Effector memory CD8-positive, alpha-beta T cell (primary cell): ENCODE results near the gene UBAC2.
"Not testable (repeated sequence)": the region's sequence is repeated elsewhere in the genome, so short reads cannot be mapped to it uniquely, and the experiment has no call there.

Experiments
- ATAC-seq: fragments of 150-1000 bp; cut with Tn5 transposase; replicated peaks from 2 replicates; pipeline ENCODE4 v1.10.0; 2021; ENCODE audit warnings: mild to moderate bottlenecking, moderate library complexity
- DNase-seq, 3 experiments: peaks; one replicate each; pipeline ENCODE4 v3.0.0; 2021
- H3K27ac Mint-ChIP-seq, 2 donors: one replicate each; pipeline ENCODE4 v1.8.0; 2022; ENCODE audit warnings: mild to moderate bottlenecking in 2 of 2, mixed read lengths in 2 of 2, moderate library complexity in 2 of 2
- H3K27me3 Mint-ChIP-seq, 2 donors: one replicate each; pipeline ENCODE4 v1.8.0; 2022; ENCODE audit warnings: mixed read lengths in 2 of 2
- H3K36me3 Mint-ChIP-seq: one replicate; pipeline ENCODE4 v1.8.0; 2022; ENCODE audit warnings: mild to moderate bottlenecking, moderate library complexity, mixed read lengths; ENCODE audit not compliant: insufficient read depth
- H3K4me1 Mint-ChIP-seq, 2 donors: one replicate each; pipeline ENCODE4 v1.8.0; 2022; ENCODE audit warnings: low read depth in 2 of 2, mixed read lengths in 2 of 2
- H3K4me3 Mint-ChIP-seq, 2 donors: one replicate each; pipeline ENCODE4 v1.8.0; 2022; ENCODE audit warnings: mild to moderate bottlenecking in 2 of 2, mixed read lengths in 2 of 2, moderate library complexity in 2 of 2
- H3K9me3 Mint-ChIP-seq, 2 donors: one replicate each; pipeline ENCODE4 v1.8.0; 2022; ENCODE audit warnings: mixed read lengths in 2 of 2

UBAC2 gene

DNA sequence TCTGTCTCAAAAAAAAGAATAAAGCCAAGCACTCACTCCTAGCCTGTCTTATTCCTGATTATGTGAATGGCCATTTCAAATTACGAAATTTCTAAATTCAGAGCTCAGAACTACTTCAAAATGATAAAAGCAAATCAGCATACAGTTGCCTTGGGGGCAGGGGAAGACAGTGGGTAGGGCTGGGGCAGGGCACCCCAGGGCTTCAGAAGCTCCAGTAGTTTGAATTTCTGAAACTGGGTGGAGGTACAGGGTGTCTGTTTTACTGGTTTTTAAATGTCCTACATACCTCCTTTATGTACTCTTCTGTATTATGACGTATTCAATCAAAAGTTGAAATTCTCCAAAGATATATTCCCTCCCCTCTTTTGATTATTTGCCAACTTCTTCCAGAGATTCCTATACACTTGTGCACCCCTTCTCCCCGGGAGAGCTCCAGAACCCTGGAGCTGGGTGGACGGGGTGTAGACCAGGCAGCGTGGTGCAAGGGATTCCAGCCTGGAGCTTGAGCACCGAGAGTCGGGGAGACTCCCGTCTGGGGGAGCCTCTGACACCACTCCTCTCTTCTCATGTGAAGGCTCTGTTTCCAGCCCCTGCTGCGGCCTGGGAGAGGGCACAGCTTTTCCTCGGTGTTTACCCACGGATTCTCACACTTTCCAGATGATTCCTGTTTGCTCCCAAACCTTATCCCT, 191.3 kb downstream of the UBAC2 start:
- DNase-seq (no peak), ATAC-seq (no peak)
- H3K36me3 Mint-ChIP-seq = peaks cover 7% of the 10 kb centered on the region
- H3K9me3 Mint-ChIP-seq = no peaks in the 10 kb centered on the region
- H3K27ac Mint-ChIP-seq = peak overlapping the region; percentile 46 to 72
- H3K27me3 Mint-ChIP-seq = no peaks in the 10 kb centered on the region
- H3K4me1 Mint-ChIP-seq = peaks cover 15 to 19% of the 10 kb centered on the region in 2 donors
- H3K4me3 Mint-ChIP-seq = no peak overlapping the region

GRCh38 chr13:99392470-99393135, 191.9 kb downstream of the UBAC2 start:
- no peak overlapping the region for H3K4me3 Mint-ChIP-seq
- DNase-seq (no peak), ATAC-seq (no peak)
- H3K27me3 Mint-ChIP-seq = no peaks in the 10 kb centered on the region
- peaks cover 10 to 13% of the 10 kb centered on the region in 2 donors for H3K4me1 Mint-ChIP-seq
- H3K9me3 Mint-ChIP-seq = no peaks in the 10 kb centered on the region
- peaks cover 4% of the 10 kb centered on the region for H3K36me3 Mint-ChIP-seq
- H3K27ac Mint-ChIP-seq = peak overlapping the region; percentile 46 to 72

GRCh38 chr13:99393391-99393790, 192.7 kb downstream of the UBAC2 start:
- not testable (repeated sequence) for ATAC-seq, H3K9me3 Mint-ChIP-seq, H3K27ac Mint-ChIP-seq, H3K4me3 Mint-ChIP-seq, H3K4me1 Mint-ChIP-seq, DNase-seq, H3K27me3 Mint-ChIP-seq, H3K36me3 Mint-ChIP-seq

- ATAC-seq (no peak), DNase-seq (no peak)
- peaks cover 0 to 4% of the 10 kb centered on the region in 2 donors for H3K27me3 Mint-ChIP-seq
- H3K4me1 Mint-ChIP-seq = peaks cover 4 to 5% of the 10 kb centered on the region in 2 donors
- H3K9me3 Mint-ChIP-seq = no peaks in the 10 kb centered on the region
- no peak overlapping the region for H3K4me3 Mint-ChIP-seq
- peak overlapping the region in 1 of 2 donors; percentile 64 for H3K27ac Mint-ChIP-seq
- peaks cover 4% of the 10 kb centered on the region for H3K36me3 Mint-ChIP-seq
These were observed 193.4 kb downstream of the UBAC2 start for GRCh38 chr13:99393791-99394735.

DNA sequence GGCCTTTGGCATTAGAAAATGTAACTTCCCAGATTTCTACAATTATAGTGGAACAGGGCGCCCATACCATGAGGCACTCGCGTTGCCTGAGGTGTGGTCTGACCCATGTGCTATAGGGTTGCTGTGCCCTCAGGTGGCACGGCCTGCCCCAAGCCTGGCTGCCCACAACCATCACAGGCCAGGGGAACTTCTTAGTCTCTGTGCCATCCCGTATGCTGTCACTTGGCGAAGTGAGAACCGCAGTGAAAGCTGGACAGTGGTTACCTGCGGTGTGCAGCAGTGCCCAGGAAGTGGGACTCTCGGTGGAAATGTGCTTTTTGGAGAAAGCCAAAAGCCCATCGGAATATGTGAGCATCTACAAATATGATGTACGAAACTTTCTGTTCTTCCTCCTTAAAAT, 194.8 kb downstream of the UBAC2 start:
- H3K4me1 Mint-ChIP-seq = peaks cover 4 to 5% of the 10 kb centered on the region in 2 donors
- H3K4me3 Mint-ChIP-seq = no peak overlapping the region
- no peak for DNase-seq
- no peak for ATAC-seq
- H3K9me3 Mint-ChIP-seq = no peaks in the 10 kb centered on the region
- H3K27ac Mint-ChIP-seq = peak overlapping the region in 1 of 2 donors; percentile 64
- H3K36me3 Mint-ChIP-seq = peaks cover 4% of the 10 kb centered on the region
- peaks cover 0 to 12% of the 10 kb centered on the region in 2 donors for H3K27me3 Mint-ChIP-seq

GRCh38 chr13:99396446-99396845, 195.8 kb downstream of the UBAC2 start:
- peaks cover 4% of the 10 kb centered on the region for H3K36me3 Mint-ChIP-seq
- peak overlapping the region in 1 of 2 donors; percentile 35 for H3K27ac Mint-ChIP-seq
- DNase-seq = no peak
- H3K27me3 Mint-ChIP-seq = peaks cover 0 to 12% of the 10 kb centered on the region in 2 donors
- H3K4me1 Mint-ChIP-seq = peaks cover 4 to 5% of the 10 kb centered on the region in 2 donors
- no peaks in the 10 kb centered on the region for H3K9me3 Mint-ChIP-seq
- H3K4me3 Mint-ChIP-seq = no peak overlapping the region
- no peak for ATAC-seq

GRCh38 chr13:99398071-99398470, 197.4 kb downstream of the UBAC2 start:
- ATAC-seq (no peak), DNase-seq (no peak)
- Mint-ChIP-seq H3K9me3 (peaks cover 0 to 2% of the 10 kb centered on the region in 2 donors), H3K36me3 (peaks cover 4% of the 10 kb centered on the region), H3K4me3 (no peak overlapping the region), H3K27me3 (peaks cover 0 to 12% of the 10 kb centered on the region in 2 donors), H3K27ac (no peak overlapping the region), H3K4me1 (peaks cover 4 to 5% of the 10 kb centered on the region in 2 donors)

- DNase-seq (no peak), ATAC-seq (no peak)
- Mint-ChIP-seq H3K27me3 (peaks cover 0 to 12% of the 10 kb centered on the region in 2 donors), H3K27ac (peak overlapping the region; percentile 13 to 82), H3K36me3 (peaks cover 10% of the 10 kb centered on the region), H3K4me3 (no peak overlapping the region), H3K9me3 (peaks cover 0 to 2% of the 10 kb centered on the region in 2 donors), H3K4me1 (peaks cover 12% of the 10 kb centered on the region in 2 donors)
These were observed 198.4 kb downstream of the UBAC2 start for GRCh38 chr13:99398916-99399622.

DNA sequence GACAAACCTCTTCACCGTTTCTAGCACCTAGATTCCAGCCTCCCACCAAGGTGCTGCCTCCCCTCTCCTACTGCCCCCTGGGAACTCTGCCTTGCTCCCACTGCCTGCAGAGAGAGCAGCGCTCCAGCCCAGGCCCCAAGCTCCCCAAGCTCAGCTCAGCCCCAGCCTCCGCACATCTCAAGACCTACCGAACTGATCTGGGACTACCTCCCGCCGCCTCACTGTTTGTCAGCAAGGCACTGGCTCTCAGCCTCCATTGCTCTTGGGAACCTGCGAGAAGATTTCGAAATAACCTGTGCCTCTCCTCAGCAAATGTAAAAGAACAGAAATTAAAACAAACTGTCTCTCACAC, 198.9 kb downstream of the UBAC2 start:
- peaks cover 0 to 12% of the 10 kb centered on the region in 2 donors for H3K27me3 Mint-ChIP-seq
- H3K27ac Mint-ChIP-seq = peak overlapping the region; percentile 64 to 82
- H3K4me1 Mint-ChIP-seq = peaks cover 15% of the 10 kb centered on the region in 2 donors
- no peak overlapping the region for H3K4me3 Mint-ChIP-seq
- peaks cover 10% of the 10 kb centered on the region for H3K36me3 Mint-ChIP-seq
- ATAC-seq (no peak), DNase-seq (no peak)
- H3K9me3 Mint-ChIP-seq = peaks cover 0 to 2% of the 10 kb centered on the region in 2 donors

DNA sequence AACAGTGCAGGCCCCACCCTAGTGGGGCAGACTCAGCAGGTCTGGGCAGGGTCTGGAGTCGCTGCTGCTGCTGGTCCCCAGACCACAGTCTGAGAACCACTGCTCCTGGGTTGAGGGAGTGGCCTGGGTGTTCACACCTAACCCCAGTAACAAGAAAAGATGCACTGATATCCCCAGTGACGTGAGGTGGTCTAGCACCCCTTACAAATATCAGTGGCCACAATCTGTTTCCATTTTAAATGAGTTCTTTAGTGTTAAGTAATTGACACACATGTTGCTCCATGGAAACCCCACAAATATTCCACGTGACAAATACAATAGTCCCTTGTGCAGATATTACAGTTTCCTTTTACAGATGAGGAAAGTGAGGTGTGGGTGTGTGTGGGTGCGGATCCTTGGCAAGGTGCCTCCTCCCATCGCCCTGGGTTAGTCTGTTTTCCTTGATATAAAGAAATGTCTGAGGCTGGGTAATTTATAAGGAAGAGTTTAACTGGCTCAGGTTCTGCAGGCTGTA, 202.9 kb downstream of the UBAC2 start:
- DNase-seq (peak; percentile 40 to 46 (median 42)), ATAC-seq (peak; percentile 95)
- H3K4me3 Mint-ChIP-seq = peak overlapping the region in 1 of 2 donors; percentile 52
- peaks cover 0 to 12% of the 10 kb centered on the region in 2 donors for H3K27me3 Mint-ChIP-seq
- peaks cover 7% of the 10 kb centered on the region for H3K36me3 Mint-ChIP-seq
- peaks cover 10 to 15% of the 10 kb centered on the region in 2 donors for H3K4me1 Mint-ChIP-seq
- peaks cover 0 to 2% of the 10 kb centered on the region in 2 donors for H3K9me3 Mint-ChIP-seq
- peak overlapping the region; percentile 78 to 89 for H3K27ac Mint-ChIP-seq

- ATAC-seq = no peak
- peaks cover 0 to 6% of the 10 kb centered on the region in 2 donors for H3K27me3 Mint-ChIP-seq
- H3K4me1 Mint-ChIP-seq = peaks cover 10 to 15% of the 10 kb centered on the region in 2 donors
- H3K36me3 Mint-ChIP-seq = peaks cover 7% of the 10 kb centered on the region
- H3K4me3 Mint-ChIP-seq = peak overlapping the region in 1 of 2 donors; percentile 52
- DNase-seq = no peak
- H3K9me3 Mint-ChIP-seq = peaks cover 0 to 2% of the 10 kb centered on the region in 2 donors
- peak overlapping the region; percentile 78 to 89 for H3K27ac Mint-ChIP-seq
These were observed 203.5 kb downstream of the UBAC2 start for GRCh38 chr13:99404005-99404755.

- H3K27me3 Mint-ChIP-seq = no peaks in the 10 kb centered on the region
- ATAC-seq (no peak), DNase-seq (no peak)
- peaks cover 7% of the 10 kb centered on the region for H3K36me3 Mint-ChIP-seq
- peaks cover 10 to 15% of the 10 kb centered on the region in 2 donors for H3K4me1 Mint-ChIP-seq
- H3K27ac Mint-ChIP-seq = no peak overlapping the region
- H3K9me3 Mint-ChIP-seq = peaks cover 0 to 2% of the 10 kb centered on the region in 2 donors
- no peak overlapping the region for H3K4me3 Mint-ChIP-seq
These were observed 205.3 kb downstream of the UBAC2 start for GRCh38 chr13:99405966-99406365.
